PFSK-1 (cell line): ENCODE measurements around the gene TSC2.

ENCODE experiments used
- POLR2AphosphoS5 ChIP-seq: IDR thresholded peaks from 2 replicates; pipeline ENCODE4 v1.6.1; 2012; ENCODE audit warnings: low read depth, mild to moderate bottlenecking, control low read depth, low read length, moderate library complexity
- SIN3A ChIP-seq: IDR thresholded peaks from 2 replicates; pipeline ENCODE4 v1.6.1; 2012; ENCODE audit warnings: mild to moderate bottlenecking, low read length, moderate library complexity, borderline replicate concordance; ENCODE audit not compliant: insufficient read depth
- TAF1 ChIP-seq: IDR thresholded peaks from 2 replicates; pipeline ENCODE4 v1.6.1; 2012; ENCODE audit warnings: low read length, control low read depth, borderline replicate concordance; ENCODE audit not compliant: insufficient read depth

DNA sequence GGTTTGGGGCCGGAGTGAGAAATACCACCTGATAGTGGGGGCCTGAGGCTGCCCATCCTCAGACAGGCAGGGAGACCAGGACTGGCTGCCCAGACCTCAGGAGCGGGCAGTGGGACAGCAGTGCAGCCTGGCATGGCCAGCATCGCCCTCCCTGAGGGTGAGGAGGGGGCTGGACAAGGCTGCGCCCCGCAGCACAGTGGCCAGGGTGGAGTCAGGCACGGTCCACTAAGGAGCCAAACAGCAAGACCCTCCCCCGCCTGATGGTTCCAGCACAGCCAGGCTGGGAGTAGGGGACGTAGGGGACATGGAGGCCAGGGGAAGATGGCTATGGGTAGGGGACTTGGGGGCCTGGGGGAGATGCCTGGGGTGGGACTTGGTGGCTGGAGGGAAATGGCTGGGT lies 41.5 kb upstream of the TSC2 start:
- TF ChIP-seq SIN3A (no peak), TAF1 (no peak), POLR2AphosphoS5 (no peak)
